Gastroesophageal sphincter (tissue), 4 donors: ENCODE results near the gene TMPRSS3. TPM values are rescaled to one million over a fixed set of nuclear protein-coding genes. Genes with fewer than 3 reads are reported as not detected.

Experiments used
- ATAC-seq: fragments of 150-250 bp; one replicate; pipeline ENCODE4 v1.9.1; 2016; ENCODE audit warnings: mild to moderate bottlenecking, moderate library complexity
- H3K27ac ChIP-seq, 4 donors: fragments of 200-600 bp; sonication (generic) in 3 of 4; 1 replicate in 3 of 4; 2 replicates in 1 of 4; pipeline ENCODE4 v1.5.1; 2016 to 2019
- H3K27me3 ChIP-seq: fragments of 200-600 bp; sonication (generic); one replicate; pipeline ENCODE4 v1.5.1; 2019
- H3K36me3 ChIP-seq, 2 donors: fragments of 200-600 bp; sonication (generic); one replicate each; pipeline ENCODE4 v1.5.1; 2019; ENCODE audit warnings: control low read depth in 1 of 2
- H3K4me1 ChIP-seq, 3 donors: fragments of 200-600 bp; sonication (generic); 1 replicate in 2 of 3; 2 replicates in 1 of 3; pipeline ENCODE4 v1.5.1; 2016 to 2019; ENCODE audit warnings: control low read depth in 2 of 3
- H3K4me3 ChIP-seq, 2 donors: fragments of 200-600 bp; sonication (generic); one replicate each; pipeline ENCODE4 v1.5.1; 2019; ENCODE audit warnings: mild to moderate bottlenecking in 1 of 2, moderate library complexity in 1 of 2
- H3K9me3 ChIP-seq, 3 donors: fragments of 200-600 bp; sonication (generic); one replicate each; pipeline ENCODE4 v1.5.1; 2017 to 2019; ENCODE audit warnings: control low read depth in 2 of 3
- CTCF ChIP-seq, 4 experiments: fragments of 200-600 bp in 2 of 4; fragments of 450-650 bp in 2 of 4; sonication (generic) in 1 of 4; IDR thresholded peaks; one replicate each; pipeline ENCODE4 v1.5.1; 2017 to 2019; ENCODE audit warnings: antibody characterized with exemption in 4 of 4, mild to moderate bottlenecking in 2 of 4, moderate library complexity in 2 of 4
- EP300 ChIP-seq: sonication (generic); formaldehyde crosslinking; IDR thresholded peaks from one replicate; pipeline ENCODE4 v1.6.1; 2017; ENCODE audit warnings: antibody characterized with exemption, mild to moderate bottlenecking
- POLR2A ChIP-seq, 2 donors: fragments of 450-650 bp; IDR thresholded peaks; one replicate each; pipeline ENCODE4 v1.6.1; 2017; ENCODE audit warnings: antibody characterized with exemption in 2 of 2, mild to moderate bottlenecking in 2 of 2, moderate library complexity in 1 of 2
- POLR2AphosphoS5 ChIP-seq: sonication (generic); formaldehyde crosslinking; IDR thresholded peaks from one replicate; pipeline ENCODE4 v1.6.1; 2017; ENCODE audit warnings: antibody characterized with exemption
- WGBS, 2 donors: methylation state at CpG; one replicate each; pipeline ENCODE4 v1.1.5; 2018; ENCODE audit warnings: low coverage in 1 of 2; 5-methylcytosine and 5-hydroxymethylcytosine counted together
- total RNA-seq, 4 donors: library from RNA; depleted of rRNA; stranded (reverse); fragments of >200 nt; gene quantifications; one replicate each; pipeline ENCODE4 v1.1.0, GENCODE V29; 2016

The TMPRSS3 gene
- total RNA-seq, 4 donors from 2014 or later, result 0.52 TPM; not detected in 3

- Histone ChIP-seq H3K9me3 (peaks cover 0 to 3% (median 0%) of the 10 kb centered on the region in 3 donors), H3K27ac (no peak overlapping the region), H3K27me3 (peaks cover 38% of the 10 kb centered on the region), H3K36me3 (no peaks in the 10 kb centered on the region), H3K4me3 (no peak overlapping the region), H3K4me1 (no peaks in the 10 kb centered on the region)
- TF ChIP-seq EP300 (no peak), POLR2A (IDR thresholded peaks at IDR 0.05) (no peak), POLR2AphosphoS5 (no peak), CTCF (IDR thresholded peaks at IDR 0.05) (no peak)
- WGBS, 2 donors, result 65 to 100% methylated on average over 1 to 12 of the region's 32 CpGs
- no peak for ATAC-seq
Measured at GRCh38 chr21:42376338-42376982, 19.4 kb downstream of the TMPRSS3 start.

GRCh38 chr21:42375966-42376337 lies 19.9 kb downstream of the TMPRSS3 start:
- H3K9me3 ChIP-seq, result no peaks in the 10 kb centered on the region
- ATAC-seq, result no peak
- no peaks in the 10 kb centered on the region for H3K4me1 ChIP-seq
- TF ChIP-seq CTCF (IDR thresholded peaks at IDR 0.05) (no peak), EP300 (no peak), POLR2AphosphoS5 (no peak), POLR2A (IDR thresholded peaks at IDR 0.05) (no peak)
- no peaks in the 10 kb centered on the region for H3K36me3 ChIP-seq
- H3K4me3 ChIP-seq, result no peak overlapping the region
- WGBS, 2 donors, result no CpG with 5 or more reads among the region's 3 CpGs
- H3K27ac ChIP-seq, result no peak overlapping the region
- H3K27me3 ChIP-seq, result peaks cover 42% of the 10 kb centered on the region

GRCh38 chr21:42375506-42375905 lies 20.3 kb downstream of the TMPRSS3 start:
- Histone ChIP-seq H3K4me3 (no peak overlapping the region), H3K27me3 (peaks cover 46% of the 10 kb centered on the region), H3K36me3 (no peaks in the 10 kb centered on the region), H3K27ac (no peak overlapping the region), H3K4me1 (no peaks in the 10 kb centered on the region), H3K9me3 (no peaks in the 10 kb centered on the region)
- 71 to 79% methylated on average over 4 to 8 of the region's 11 CpGs for WGBS, 2 donors
- no peak for ATAC-seq
- TF ChIP-seq EP300 (no peak), POLR2A (IDR thresholded peaks at IDR 0.05) (no peak), POLR2AphosphoS5 (no peak), CTCF (IDR thresholded peaks at IDR 0.05) (no peak)

GRCh38 chr21:42374864-42375499 lies 20.9 kb downstream of the TMPRSS3 start:
- Histone ChIP-seq H3K27me3 (peaks cover 46% of the 10 kb centered on the region), H3K9me3 (no peaks in the 10 kb centered on the region), H3K36me3 (no peaks in the 10 kb centered on the region), H3K27ac (no peak overlapping the region), H3K4me3 (no peak overlapping the region), H3K4me1 (no peaks in the 10 kb centered on the region)
- no peak for ATAC-seq
- TF ChIP-seq EP300 (no peak), POLR2A (IDR thresholded peaks at IDR 0.05) (no peak), CTCF (IDR thresholded peaks at IDR 0.05) (no peak), POLR2AphosphoS5 (no peak)
- 20 to 49% methylated on average over 6 to 12 of the region's 23 CpGs for WGBS, 2 donors

- Histone ChIP-seq H3K36me3 (no peaks in the 10 kb centered on the region), H3K27me3 (peaks cover 46% of the 10 kb centered on the region), H3K9me3 (no peaks in the 10 kb centered on the region), H3K4me1 (no peaks in the 10 kb centered on the region), H3K27ac (no peak overlapping the region), H3K4me3 (no peak overlapping the region)
- no peak for ATAC-seq
- TF ChIP-seq EP300 (no peak), POLR2A (IDR thresholded peaks at IDR 0.05) (no peak), POLR2AphosphoS5 (no peak), CTCF (IDR thresholded peaks at IDR 0.05) (no peak)
- 54 to 75% methylated on average over 5 to 7 of the region's 7 CpGs for WGBS, 2 donors
Measured at GRCh38 chr21:42374457-42374856, 21.4 kb downstream of the TMPRSS3 start.
